IPS-NIHi11 (cell line): ENCODE measurements around the gene NDUFAF3.

Source experiments
- DNase-seq: peaks from one replicate; pipeline ENCODE4 v3.0.0; 2012; ENCODE audit warnings: mixed read lengths, low spot score

NDUFAF3 gene

DNA sequence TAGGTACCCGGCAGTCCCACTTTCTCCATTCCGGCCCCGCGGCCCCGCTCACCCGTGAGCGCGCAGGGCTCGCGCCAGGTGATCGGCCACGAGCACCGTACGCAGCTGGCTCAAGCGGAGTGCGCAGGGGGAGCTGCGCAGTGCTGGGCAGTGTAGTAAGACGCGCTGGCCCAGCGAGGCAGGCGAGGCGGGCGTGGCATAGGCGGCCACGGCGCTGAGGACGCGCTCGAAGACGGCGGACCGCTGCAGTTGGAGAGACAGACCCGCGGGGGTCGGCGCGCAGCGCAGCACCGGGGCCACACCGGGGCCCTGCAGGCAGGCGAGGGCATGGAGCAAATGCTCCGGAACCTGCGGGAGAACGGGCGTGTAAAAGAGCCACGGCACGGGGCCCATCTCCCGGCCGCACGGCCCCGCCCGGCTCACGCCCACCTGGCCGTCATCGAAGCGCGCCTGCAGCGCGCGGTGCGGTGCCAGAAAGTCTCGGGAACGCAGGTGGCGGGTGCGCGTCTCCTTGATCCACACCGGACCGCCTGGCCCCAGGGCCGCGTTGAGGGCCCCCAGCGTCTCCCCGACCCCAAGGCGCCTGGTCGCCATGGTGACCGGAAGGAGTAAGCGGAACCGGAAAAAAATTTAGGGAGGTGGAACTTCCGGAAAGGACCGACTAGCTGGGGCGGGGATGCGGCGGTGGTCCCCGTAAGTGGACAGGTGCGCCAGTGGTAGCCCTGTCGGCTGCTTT, 3.8 kb upstream of the NDUFAF3 start, which contains the start of gene DALRD3:
Gene DALRD3, minus strand, starts transcription at position 610 of the 736 bp plus-strand sequence. Its CDS starts 16 bp downstream, at position 594.
- DNase-seq = peak; percentile 76

DNA sequence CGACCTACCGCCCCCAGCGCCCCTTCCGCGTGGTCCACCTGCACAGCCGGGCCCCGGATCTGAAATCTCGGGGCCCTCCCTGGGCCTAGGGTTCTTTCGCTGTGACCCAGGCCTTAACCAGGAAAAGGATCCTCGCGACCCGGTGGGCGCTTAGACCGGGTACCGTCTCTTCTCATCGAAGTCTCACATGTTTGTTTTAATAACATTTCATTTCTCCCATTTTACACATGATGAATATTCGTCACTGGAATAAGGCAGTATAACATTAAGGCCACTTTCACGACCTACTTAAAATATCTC, 3.3 kb upstream of the NDUFAF3 start:
- no peak for DNase-seq

DNA sequence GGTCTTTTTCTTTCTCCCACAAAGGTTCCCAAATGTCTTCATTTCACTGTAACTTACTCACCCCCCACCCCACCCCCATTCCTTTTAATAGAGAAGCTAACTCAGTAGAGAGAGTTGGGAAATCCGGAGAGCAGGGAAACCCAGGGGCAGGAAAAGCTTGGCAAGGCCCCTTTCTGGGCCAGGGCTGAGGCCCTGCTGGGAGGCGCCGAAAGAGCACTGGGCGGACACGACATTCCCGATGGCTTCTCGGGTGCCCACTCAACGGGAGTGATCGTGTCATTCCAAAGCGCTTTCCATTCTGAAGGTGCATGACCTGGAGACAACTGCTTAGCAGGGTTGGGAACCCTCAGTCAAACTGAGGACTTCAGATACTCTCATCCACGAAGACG, 2.0 kb upstream of the NDUFAF3 start:
- DNase-seq = no peak

DNA sequence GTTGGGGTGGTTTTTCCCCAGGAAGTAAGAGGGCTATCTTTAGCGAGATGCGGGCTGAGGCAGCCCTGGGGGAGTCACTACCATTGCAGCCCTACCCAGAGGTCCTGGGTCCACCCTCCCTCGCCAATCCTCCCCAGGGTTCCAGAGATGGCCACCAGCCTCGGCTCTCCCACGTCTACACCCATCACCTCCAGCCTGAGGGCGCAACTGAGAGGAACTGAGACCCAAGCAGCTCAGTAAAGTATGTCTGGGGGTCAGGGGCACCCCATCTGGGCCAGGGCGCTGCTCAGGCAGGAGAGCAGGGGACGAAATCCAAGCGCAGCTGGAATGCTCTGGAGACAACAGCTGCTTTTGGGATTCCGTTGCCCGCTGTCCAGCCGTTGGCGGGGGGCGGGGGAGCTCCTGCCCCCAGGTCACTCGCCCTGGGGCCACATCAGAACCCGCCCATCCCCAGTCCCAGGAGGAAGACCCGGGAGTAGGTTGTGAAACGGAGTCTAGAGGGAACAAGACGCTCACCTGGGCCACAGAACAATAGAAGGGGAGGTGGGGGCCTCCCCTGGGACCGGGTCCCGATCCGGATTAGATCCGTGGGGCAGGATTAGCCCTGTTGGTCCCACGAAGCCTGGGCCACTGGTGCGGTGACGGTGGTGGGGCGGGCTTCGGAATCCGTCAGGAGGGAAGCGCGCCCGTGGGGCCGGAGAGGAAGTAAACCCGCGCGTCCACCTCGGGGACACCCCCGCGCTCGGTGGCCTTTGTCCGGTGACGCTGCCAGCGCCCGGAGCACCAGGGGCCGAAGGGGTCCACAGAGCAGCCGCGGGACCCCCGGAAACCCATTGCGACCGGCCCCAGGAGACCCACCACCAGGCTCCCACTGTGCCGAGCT, 1.4 kb upstream of the NDUFAF3 start:
- DNase-seq = peak; percentile 34

DNA sequence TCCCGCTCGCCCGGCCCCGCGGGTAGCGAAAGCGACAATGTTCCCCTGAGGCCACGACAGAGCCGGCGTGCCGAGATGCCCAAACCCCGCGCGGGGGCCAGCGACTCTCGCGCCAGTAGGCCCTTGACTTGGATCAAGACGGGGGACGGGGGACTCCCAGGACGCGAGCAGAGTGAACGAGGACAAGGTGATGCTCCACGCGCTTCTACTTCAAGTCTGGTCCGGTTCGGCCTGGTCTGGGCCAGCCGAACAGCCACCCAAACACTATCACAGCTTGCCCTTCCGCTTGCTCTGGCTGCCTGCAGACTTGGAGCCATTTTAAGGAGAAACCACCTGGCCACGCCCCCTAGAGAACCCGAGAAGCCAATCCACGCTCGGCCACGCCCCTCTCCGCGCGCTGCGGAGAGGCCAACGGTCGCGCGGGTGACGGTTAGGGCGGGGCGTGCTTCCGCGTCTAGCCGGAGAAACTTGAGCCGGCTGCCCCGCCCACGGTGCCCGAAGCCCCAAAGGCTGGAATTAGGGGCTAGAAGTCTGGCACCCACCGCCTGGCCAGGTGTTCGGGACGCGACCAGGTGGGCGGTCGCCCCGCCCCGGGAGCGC, 608 bp upstream of the NDUFAF3 start:
- DNase-seq = peak; percentile 91

DNA sequence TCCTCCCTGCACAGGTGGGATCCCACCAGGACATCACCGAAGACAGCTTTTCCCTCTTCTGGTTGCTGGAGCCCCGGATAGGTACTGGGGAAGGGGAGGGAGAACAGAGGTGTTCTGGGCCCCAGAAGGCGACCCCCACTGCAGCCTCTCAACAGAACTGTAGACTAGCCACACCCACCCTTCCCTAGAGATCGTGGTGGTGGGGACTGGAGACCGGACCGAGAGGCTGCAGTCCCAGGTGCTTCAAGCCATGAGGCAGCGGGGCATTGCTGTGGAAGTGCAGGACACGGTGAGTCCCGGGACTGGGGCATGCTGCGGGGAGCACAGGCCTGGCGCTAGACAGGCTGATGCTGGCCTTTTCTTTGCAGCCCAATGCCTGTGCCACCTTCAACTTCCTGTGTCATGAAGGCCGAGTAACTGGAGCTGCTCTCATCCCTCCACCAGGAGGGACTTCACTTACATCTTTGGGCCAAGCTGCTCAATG, 809 bp downstream of the NDUFAF3 start:
- no peak for DNase-seq

DNA sequence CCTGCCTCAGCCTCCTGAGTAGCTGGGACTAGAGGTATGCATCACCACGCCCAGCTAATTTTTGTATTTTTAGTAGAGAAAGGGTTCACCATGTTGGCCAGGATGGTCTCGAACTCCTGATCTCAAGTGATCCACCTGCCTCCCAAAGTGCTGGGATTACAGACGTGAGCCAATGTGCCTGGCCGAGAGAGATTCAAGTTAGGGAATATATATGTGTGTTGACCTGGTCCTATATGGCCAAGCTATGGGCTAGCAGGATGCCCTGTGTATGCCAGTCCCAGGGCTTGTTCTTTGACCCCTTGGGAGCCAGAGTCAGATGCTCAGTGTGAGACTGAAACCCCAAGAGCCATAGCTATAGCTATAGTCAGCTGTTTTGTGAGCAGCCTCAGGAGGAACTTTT, 1.9 kb downstream of the NDUFAF3 start:
- DNase-seq = no peak

DNA sequence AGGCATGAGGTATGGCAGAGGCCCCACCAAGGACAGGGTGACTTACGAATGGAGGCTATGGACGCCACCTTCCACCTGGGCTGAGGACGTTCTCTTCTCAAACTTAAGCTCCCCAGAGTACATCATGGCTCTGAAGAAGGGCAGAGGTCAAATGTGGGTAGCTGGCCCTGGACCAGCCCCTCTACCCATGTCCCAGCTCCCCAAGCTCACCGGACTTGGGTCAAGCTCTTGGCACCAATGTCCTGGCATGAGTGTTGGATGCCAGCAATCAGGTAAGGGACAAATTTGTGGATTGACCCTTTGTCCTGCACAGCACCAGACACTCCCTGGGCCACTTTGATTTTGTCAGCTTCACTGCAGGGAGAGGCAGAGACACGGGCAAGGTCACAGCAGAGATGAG, 2.5 kb downstream of the NDUFAF3 start:
- DNase-seq = no peak

DNA sequence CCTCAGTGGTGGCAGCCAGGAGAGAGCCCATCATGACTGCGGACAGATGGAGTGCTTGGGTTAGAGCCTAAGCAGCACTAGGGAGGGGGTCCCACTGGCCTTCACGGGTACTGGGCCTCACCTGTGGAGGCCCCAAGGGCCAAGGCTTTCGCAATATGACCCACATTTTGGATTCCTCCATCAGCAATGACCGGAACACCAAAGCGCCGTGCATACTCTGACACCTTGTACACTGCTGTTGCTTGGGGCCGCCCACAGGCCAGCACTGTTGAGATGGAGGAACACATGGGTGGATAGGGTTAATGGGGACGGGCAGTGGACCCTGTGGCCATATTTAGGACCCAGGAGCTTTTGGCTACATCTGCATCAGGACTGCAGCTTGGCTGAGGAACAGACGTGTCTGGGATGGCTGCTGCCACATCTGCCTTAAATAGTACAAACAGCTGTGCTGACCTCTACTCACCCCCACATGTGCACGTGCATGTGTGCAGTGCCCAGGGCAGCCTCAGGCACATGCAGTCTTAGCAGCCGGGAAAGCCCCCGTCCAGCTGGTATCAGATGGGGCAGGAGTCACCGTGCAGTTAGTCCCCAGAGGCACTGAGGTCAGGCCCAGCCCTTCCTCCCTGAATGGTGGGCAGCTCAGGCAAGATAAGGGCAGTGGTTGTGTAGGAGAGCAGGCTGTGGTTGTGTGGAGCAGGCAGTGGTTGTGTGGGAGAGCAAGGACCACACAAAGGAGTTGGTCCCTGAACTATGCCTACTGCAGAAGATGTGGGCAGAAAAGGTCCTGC, 3.3 kb downstream of the NDUFAF3 start:
- DNase-seq = no peak

DNA sequence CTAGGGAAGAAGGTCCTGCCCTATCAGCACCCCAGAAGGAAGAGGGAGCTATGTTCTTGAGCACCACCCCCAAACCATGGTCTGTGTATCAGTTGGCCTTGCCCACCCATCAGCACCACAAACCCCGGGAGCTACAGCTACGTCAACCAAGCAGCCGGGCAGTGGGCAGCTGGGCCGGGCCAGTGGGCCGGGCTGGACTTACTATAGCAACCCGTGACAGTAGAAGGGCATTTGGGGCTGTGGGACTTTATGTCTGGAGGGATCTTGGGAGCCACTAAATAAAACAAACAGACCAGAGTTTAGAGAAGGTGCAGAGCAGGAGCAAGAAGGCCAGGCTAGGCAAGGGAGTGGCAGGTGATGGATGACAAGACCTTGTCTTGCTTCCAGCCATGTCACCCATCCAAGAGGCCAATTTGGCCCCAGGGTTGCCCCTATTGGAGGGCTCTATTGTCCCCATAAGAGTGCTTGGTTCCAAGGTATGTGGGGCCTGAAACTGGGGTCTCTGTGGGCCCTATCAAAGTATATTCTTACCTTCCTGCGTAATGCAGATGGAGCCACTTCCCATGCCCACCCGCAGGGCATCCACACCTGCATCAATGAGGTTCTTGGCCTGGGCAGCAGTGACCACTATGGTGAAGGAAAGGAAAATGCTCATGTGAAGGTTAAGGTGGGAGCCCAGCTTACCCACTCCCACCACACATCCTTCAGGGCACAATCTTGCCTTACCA, 4.0 kb downstream of the NDUFAF3 start:
- DNase-seq = no peak

DNA sequence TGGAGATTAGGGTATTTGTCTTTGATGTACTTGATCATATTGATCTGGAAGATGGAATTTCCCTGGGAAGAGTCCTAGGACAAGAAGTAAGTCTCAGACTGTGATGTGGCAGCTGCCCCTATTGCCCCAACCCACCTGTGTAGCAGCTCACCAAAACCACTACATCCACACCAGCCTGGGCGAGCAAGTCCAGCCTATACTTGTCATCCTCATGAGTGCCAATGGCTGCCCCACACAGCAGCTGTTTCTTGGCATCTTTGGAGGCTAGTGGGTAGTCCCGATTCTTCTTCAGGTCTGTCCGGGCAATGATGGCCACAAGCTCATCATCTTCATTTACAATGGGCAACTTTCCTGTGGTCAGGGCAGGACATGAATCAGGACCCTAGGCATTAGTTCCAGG, 4.6 kb downstream of the NDUFAF3 start:
- no peak for DNase-seq

DNA sequence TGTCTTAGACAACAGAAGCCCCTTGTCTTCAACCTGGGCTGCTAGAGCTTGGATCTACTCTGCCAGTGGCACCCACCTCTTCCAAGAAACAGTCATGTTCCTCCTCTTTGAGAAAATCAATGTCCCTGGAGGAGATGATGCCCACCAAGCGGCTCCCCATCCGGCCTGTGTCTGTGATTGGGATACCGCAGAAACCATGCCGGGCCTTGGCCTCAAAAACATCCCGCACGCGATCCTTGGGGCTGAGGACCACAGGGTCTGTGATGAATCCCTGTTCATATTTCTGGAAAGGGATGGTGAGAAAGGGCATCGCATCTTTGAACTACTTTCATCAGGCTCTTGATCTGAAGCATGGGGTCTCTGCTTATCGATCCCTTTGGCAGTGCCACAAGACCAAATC, 5.7 kb downstream of the NDUFAF3 start:
- DNase-seq = no peak

DNA sequence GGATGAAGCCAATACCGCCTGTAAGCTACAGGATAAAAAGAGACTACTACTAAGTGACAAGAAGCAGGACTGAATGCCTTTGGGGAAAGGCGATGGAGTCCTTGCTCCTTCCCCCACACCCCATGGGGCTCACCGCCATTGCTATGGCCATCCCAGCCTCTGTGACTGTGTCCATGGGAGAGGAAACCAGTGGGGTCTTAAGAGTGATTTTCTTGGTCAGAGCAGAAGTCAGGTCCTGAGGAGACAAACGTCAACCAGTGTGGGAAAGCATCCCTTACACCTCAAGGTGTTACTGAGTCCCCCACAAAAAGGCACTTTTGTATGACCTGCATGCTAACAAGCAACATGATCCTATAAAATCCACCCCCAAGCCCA, 6.4 kb downstream of the NDUFAF3 start:
- DNase-seq = no peak

DNA sequence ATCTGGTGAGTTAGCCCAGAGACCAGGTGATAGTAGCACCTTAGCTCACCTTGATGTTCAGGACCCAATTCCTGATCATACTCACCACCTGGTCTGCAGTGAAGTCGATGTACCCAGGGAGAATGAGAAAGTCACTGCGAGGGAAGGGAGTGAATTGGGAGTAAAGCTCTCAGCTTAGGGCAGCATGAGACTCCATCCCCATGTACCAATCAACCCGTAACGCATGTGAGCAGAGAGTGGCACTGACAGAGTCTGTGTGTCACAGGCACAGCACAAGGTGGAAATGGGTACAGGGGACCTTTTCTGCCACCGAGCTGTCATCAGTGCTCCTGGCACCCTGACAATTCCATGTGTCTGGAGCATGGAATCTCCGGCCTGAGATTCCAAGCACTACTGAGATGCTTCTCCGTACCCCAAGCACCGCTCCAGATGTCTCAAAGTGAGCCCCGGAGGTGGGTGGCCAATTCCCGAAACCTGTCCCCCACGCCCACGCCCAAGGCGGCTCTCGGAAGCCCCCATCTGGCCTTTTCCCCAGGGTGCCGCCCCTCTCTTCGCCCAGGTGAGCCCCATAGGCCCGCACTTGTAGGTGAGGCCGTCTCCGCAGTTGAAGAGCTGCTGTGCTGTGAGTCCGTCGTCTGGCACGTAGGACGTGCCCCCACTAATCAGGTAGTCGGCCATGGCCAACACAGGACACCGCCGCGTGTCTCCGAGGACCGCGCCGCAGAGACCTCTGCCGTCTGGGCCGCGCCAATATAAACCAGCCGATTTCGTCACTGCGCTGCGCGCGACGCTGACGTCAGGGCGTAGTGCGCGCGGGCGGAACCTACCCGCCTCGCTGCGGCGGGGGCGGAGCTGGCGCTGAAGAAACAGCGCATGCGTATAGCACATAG, 7.0 kb downstream of the NDUFAF3 start, which contains the start of gene IMPDH2:
Gene IMPDH2, minus strand, starts transcription at position 726 of the 890 bp plus-strand sequence. Its CDS starts 48 bp downstream, at position 678.
- peak; percentile 89 for DNase-seq

DNA sequence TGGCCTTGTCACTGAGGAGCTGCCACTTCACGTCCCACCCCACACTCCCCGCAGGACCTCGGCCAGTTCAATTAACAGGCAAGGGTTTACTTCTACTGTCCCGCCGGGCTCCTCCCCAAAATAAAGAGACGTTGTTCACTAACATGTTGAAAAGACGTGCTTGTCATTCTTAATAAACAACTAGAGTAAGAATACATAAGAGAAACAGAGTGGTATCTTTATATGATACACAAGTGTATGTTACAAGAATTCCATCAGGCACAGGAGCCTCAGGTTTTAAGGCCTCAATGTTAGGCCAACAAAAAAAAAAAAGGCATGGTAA, 7.6 kb downstream of the NDUFAF3 start:
- no peak for DNase-seq

DNA sequence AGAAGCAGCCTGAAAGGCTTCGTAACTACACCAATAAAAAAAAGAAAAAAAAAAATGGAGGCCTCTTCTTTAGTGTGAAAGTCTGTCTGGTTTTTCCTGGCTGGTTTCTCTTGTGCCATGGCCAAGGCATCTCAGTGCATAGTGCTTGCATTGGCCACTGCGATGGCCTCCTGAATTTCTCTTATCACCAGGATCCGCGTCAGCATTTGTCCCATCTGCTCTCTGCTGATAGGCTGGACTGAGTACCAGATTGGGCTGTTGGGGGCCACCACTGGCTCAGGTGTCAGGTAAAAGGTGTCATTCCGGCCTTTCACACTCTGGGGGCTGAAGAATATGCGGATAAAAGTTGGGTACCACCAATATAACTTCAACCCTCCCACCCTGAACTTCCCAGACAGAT, 8.4 kb downstream of the NDUFAF3 start:
- DNase-seq = no peak

DNA sequence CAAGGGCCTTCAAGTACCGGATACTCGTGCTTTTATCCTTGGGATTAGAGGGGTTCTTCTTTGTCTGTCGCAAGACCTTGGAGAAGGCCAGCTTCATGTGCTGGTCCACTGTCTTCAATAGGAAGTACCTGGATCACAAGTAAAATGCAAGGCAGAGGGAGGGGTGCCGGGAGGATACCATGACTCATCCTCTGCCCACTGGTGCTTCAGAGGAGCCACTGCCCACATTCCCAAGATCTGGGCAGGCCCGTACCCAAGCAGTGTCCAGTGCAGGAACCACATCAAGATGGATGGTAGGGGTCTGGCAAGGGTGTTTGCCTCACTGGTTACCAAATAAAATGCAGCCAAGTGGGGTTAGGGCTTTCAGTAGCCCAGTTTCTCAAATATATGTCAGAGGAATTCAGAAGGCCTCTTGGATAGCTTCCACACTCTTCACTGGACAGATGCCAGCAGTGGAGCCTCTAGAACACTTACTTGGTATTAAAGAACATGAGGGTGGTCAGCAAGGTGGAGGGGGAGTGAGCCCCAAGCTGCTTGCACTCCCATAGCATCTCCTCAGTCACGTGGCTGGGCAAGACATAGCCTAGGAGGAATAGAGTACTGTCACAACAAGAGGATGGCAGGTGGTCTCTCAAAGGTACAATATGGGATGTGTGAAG, 10.9 kb downstream of the NDUFAF3 start:
- no peak for DNase-seq

DNA sequence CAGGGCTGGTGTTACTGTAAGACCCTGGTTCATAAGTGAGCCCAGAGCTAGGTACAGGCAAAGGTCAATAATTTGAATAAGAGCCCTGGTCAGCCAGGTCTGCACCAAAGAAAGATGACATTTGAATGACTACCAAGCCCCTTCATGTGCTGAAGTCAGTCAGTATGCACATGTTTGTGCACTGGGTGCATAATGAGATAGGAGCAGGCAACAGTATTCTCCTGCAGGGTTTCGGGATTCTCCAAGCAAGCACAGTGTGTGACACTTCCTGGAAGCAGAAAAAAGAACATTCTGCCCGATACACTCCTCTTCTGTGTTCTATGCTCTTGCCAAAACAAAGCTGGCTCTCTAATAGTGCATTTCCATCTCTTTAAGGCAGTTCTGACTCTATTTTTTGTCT, 12.7 kb downstream of the NDUFAF3 start:
- DNase-seq = no peak

DNA sequence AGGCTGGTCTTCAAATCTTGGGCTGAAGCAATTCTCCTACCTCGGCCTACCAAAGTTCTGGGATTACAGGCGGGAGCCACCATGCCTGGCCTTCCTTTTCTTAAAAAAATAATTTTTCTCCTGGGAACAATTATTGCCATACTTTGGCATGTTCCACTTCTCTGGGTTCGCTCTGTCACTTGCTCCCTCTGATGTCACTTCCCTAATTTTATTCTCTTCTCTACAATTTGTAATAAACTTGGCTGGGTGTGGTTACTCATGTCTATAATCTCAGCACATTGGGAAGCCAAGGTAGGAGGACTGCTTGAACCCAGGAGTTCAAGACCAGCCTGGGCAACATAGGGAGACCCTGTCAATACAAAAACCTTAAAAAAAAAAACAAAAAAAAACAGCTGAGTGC, 13.4 kb downstream of the NDUFAF3 start:
- DNase-seq = no peak

DNA sequence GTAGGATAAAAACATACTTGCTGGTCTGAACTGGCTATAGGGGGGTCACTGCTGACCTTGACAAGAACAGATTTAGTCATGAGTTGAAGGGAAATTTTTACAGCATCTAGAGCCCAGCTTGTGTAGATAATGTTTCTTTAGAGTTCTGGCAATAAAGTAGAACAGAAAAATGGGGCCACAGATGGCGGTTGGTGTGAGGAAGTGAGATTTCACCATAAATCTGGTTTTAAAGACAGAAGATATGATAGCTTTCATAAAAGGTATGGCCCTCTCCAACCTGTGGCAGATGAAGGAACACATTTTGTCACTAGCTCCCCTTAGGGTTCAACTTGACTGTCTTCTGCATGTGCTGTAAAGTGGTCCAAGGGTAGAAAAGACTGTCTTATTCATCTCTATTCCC, 31.6 kb downstream of the NDUFAF3 start:
- no peak for DNase-seq
